ENCODE results near the gene TKFC.

DNA sequence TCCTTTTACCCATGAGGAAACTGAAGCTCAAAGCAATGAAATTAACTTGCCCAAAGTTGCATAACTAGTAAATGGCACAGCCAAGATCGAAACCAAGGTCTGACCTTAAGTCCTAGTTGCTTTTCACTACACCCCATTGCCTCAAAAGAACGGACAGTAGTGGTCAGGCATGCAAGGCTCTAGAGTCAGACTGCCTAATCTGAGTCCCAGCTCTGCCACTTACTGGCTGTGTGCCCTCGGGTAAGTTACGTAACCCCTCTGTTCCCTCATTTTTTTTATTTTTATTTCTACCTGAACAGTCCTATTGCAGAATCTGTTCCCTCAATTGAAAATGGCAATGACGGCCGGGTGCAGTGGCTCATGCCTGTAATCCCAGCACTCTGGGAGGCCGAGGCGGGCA is 19.0 kb downstream of the TKFC start:
- TF ChIP-seq, protein P1, sequence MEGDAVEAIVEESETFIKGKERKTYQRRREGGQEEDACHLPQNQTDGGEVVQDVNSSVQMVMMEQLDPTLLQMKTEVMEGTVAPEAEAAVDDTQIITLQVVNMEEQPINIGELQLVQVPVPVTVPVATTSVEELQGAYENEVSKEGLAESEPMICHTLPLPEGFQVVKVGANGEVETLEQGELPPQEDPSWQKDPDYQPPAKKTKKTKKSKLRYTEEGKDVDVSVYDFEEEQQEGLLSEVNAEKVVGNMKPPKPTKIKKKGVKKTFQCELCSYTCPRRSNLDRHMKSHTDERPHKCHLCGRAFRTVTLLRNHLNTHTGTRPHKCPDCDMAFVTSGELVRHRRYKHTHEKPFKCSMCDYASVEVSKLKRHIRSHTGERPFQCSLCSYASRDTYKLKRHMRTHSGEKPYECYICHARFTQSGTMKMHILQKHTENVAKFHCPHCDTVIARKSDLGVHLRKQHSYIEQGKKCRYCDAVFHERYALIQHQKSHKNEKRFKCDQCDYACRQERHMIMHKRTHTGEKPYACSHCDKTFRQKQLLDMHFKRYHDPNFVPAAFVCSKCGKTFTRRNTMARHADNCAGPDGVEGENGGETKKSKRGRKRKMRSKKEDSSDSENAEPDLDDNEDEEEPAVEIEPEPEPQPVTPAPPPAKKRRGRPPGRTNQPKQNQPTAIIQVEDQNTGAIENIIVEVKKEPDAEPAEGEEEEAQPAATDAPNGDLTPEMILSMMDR (IDR thresholded peaks at IDR 0.05; ENCODE audit: low read depth, low read length): no peak
- no peak for TF ChIP-seq EZH2phosphoT487 (IDR thresholded peaks at IDR 0.05; ENCODE audit: low read depth)
